Activated naive CD8-positive, alpha-beta T cell treated with anti-CD3 and anti-CD28 coated beads, Interleukin-2, amount 50 U/mL, for 24 hours (primary cell): ENCODE data around the gene SH3RF3.
A peak's percentile ranks its signal among the peaks of the same experiment; 100 is the strongest.

ENCODE experiments used
- ATAC-seq: fragments of 150-1000 bp; cut with Tn5 transposase; one replicate; pipeline ENCODE4 v1.10.0; 2021
- DNase-seq: peaks from one replicate; pipeline ENCODE4 v3.0.0; 2021
- H3K27ac Mint-ChIP-seq: one replicate; pipeline ENCODE4 v1.8.0; 2021; ENCODE audit warnings: mild to moderate bottlenecking, mixed read lengths
- H3K27me3 Mint-ChIP-seq: one replicate; pipeline ENCODE4 v1.8.0; 2021; ENCODE audit warnings: mixed read lengths
- H3K36me3 Mint-ChIP-seq: one replicate; pipeline ENCODE4 v1.8.0; 2021; ENCODE audit warnings: low read depth, mixed read lengths
- H3K4me1 Mint-ChIP-seq: one replicate; pipeline ENCODE4 v1.8.0; 2021; ENCODE audit warnings: mixed read lengths
- H3K4me3 Mint-ChIP-seq: one replicate; pipeline ENCODE4 v1.8.0; 2021; ENCODE audit warnings: mild to moderate bottlenecking, moderate library complexity, mixed read lengths
- H3K9me3 Mint-ChIP-seq: one replicate; pipeline ENCODE4 v1.8.0; 2021; ENCODE audit warnings: mixed read lengths

SH3RF3 gene

DNA sequence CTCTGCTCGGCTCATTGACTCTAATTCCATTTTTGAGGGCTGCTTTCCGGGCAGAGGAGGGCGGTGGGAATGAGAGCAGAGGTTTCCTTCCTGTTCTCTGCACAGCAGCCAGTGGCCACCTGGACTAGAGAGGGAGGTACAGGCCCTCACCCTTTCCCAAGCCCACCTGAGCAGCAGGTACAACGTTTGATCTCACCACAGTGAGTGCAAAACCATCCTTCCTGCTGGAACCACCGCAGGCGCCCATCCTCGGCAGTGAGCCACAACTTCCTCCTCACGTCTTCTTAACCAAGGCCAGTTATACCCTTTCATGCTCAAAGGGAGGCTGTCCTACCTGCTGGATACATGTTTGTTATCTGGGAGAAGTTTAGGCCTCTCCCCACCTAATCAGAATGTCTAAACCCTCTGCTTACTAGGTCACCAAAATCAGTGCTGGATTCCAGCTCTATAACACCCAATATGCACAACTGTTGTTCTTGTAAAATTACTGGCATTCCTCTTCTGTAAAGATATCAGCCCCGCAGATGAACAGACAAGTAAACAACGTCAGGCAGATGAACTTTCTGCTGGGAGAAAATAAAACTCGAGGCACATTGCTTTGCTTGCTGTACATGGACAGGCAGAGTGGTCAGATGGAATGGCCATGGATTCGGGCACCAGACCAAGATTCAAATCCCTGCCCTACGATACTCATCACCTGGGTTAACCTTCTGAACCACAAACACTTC lies 191.4 kb downstream of the SH3RF3 start:
- Mint-ChIP-seq H3K27me3 (no peaks in the 10 kb centered on the region), H3K9me3 (no peaks in the 10 kb centered on the region), H3K36me3 (no peaks in the 10 kb centered on the region), H3K4me3 (no peak overlapping the region), H3K27ac (no peak overlapping the region), H3K4me1 (peaks cover 19% of the 10 kb centered on the region)
- DNase-seq (no peak), ATAC-seq (no peak)

GRCh38 chr2:109321570-109321969 lies 192.6 kb downstream of the SH3RF3 start:
- Mint-ChIP-seq H3K27ac (no peak overlapping the region), H3K9me3 (no peaks in the 10 kb centered on the region), H3K4me1 (peaks cover 22% of the 10 kb centered on the region), H3K27me3 (no peaks in the 10 kb centered on the region), H3K36me3 (no peaks in the 10 kb centered on the region), H3K4me3 (no peak overlapping the region)
- no peak for ATAC-seq
- no peak for DNase-seq

DNA sequence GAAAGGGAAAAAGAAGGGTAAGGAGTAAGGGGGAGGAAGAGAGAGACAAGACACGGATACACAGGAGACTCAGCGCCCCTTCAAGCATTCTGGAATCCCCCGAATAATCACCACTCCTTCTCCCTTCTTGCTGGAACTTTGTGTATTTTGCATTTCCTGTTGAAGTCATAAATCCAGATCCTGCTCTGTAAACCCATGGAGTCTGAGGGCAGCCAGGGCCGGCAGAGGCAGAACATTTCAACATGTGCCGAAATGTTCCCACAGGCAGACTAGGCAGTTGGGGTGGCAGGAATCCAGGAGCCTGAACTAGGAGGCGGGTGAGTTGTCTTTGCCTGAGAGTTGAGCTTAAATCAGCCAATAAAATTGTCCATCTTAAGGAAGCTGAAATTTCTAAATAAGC lies 193.1 kb downstream of the SH3RF3 start:
- H3K27ac Mint-ChIP-seq, result no peak overlapping the region
- ATAC-seq, result no peak

GRCh38 chr2:109322641-109323040 lies 193.6 kb downstream of the SH3RF3 start:
- H3K4me1 Mint-ChIP-seq, result peaks cover 22% of the 10 kb centered on the region
- no peak overlapping the region for H3K4me3 Mint-ChIP-seq
- no peaks in the 10 kb centered on the region for H3K36me3 Mint-ChIP-seq
- H3K27ac Mint-ChIP-seq, result no peak overlapping the region
- no peak for DNase-seq
- H3K9me3 Mint-ChIP-seq, result no peaks in the 10 kb centered on the region
- ATAC-seq, result no peak
- H3K27me3 Mint-ChIP-seq, result no peaks in the 10 kb centered on the region

More for the DNA sequence above, 193.1 kb downstream of the SH3RF3 start:
- H3K9me3 Mint-ChIP-seq, result no peaks in the 10 kb centered on the region
- DNase-seq, result no peak
- H3K36me3 Mint-ChIP-seq, result no peaks in the 10 kb centered on the region
- no peaks in the 10 kb centered on the region for H3K27me3 Mint-ChIP-seq
- peaks cover 22% of the 10 kb centered on the region for H3K4me1 Mint-ChIP-seq
- H3K4me3 Mint-ChIP-seq, result no peak overlapping the region

GRCh38 chr2:109324861-109325260 lies 195.9 kb downstream of the SH3RF3 start:
- Mint-ChIP-seq H3K9me3 (no peaks in the 10 kb centered on the region), H3K4me1 (peaks cover 12% of the 10 kb centered on the region), H3K27ac (no peak overlapping the region), H3K4me3 (no peak overlapping the region), H3K36me3 (no peaks in the 10 kb centered on the region), H3K27me3 (peaks cover 2% of the 10 kb centered on the region)
- DNase-seq (no peak), ATAC-seq (no peak)

DNA sequence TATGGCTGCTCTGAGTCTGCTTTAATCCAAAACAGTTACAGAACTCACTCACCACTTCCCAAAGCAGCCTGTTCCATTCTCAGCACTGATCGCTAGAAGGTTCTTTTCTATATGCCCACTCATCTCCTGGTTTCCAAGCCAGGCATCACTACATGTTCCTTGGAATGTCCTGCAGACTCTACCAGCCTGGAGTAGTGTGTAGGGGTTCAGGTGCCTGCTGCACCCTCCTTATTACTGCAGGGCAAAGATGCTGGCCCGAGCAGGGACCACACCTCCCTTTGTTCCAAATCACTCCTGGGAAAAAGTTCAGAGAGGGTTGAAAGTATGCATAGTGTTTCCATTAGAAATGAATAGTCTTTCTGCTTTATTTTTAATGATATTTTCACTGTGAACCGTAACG lies 196.6 kb downstream of the SH3RF3 start:
- no peak overlapping the region for H3K27ac Mint-ChIP-seq
- H3K4me1 Mint-ChIP-seq, result peaks cover 6% of the 10 kb centered on the region
- ATAC-seq (no peak), DNase-seq (no peak)
- H3K4me3 Mint-ChIP-seq, result no peak overlapping the region
- H3K9me3 Mint-ChIP-seq, result no peaks in the 10 kb centered on the region
- peaks cover 2% of the 10 kb centered on the region for H3K27me3 Mint-ChIP-seq
- H3K36me3 Mint-ChIP-seq, result no peaks in the 10 kb centered on the region

GRCh38 chr2:109326306-109326705 lies 197.3 kb downstream of the SH3RF3 start:
- Mint-ChIP-seq H3K36me3 (no peaks in the 10 kb centered on the region), H3K9me3 (no peaks in the 10 kb centered on the region), H3K27ac (no peak overlapping the region), H3K4me1 (peaks cover 5% of the 10 kb centered on the region), H3K27me3 (peaks cover 2% of the 10 kb centered on the region), H3K4me3 (no peak overlapping the region)
- ATAC-seq (no peak), DNase-seq (no peak)

- Mint-ChIP-seq H3K4me3 (no peak overlapping the region), H3K9me3 (no peaks in the 10 kb centered on the region), H3K27me3 (peaks cover 2% of the 10 kb centered on the region), H3K27ac (no peak overlapping the region), H3K36me3 (no peaks in the 10 kb centered on the region), H3K4me1 (peaks cover 31% of the 10 kb centered on the region)
- ATAC-seq (no peak), DNase-seq (no peak)
These were observed 201.1 kb downstream of the SH3RF3 start for GRCh38 chr2:109330056-109330455.

DNA sequence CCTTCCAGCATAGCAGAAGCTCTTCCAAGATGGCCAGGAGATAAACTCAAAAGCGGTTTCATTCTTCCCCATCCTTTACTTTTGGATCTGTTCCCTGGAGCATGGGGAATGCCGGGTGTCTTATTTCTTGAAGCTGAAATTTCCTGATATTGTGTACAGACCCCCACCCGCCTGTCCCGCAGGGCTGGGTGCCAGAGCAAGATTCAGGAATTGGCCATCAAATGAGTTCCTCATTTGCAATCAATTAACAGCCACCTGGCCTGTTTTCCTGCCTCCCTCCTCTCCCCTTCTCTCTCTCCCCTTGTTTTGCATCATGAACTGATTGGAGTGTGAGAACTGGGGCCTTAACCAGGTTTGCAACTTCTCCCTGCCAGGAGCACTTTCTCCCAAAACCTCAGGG lies 202.1 kb downstream of the SH3RF3 start:
- H3K27me3 Mint-ChIP-seq, result peaks cover 2% of the 10 kb centered on the region
- no peak for DNase-seq

GRCh38 chr2:109331896-109332848 lies 203.2 kb downstream of the SH3RF3 start:
- DNase-seq, result peak; percentile 24

More for the DNA sequence above, 202.1 kb downstream of the SH3RF3 start:
- Mint-ChIP-seq H3K27ac (no peak overlapping the region), H3K9me3 (no peaks in the 10 kb centered on the region), H3K36me3 (no peaks in the 10 kb centered on the region), H3K4me3 (no peak overlapping the region), H3K4me1 (peaks cover 41% of the 10 kb centered on the region)
- no peak for ATAC-seq

DNA sequence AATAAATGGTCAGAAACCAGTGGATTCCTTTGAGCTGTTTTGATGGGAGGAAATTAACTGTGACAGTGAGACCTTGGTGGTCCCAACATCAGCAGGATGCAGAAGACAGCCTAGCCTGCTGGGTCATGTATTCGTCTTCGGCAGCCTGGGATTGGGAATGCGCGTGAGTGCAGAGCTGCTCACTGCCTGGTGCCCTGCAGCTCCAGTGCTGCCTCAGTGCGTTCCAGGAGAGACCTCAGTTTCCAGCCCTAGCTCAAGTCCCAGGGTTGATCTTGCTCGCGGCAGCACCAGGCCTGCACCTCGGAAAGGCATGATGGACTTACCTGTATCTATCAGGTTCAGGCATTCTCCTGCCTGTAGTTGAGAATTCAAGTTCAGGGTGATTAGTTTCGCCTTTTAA lies 203.9 kb downstream of the SH3RF3 start:
- peak overlapping the region; percentile 62 for H3K4me3 Mint-ChIP-seq
- H3K36me3 Mint-ChIP-seq, result no peaks in the 10 kb centered on the region
- ATAC-seq, result no peak
- H3K27ac Mint-ChIP-seq, result peak overlapping the region; percentile 67
- peaks cover 40% of the 10 kb centered on the region for H3K4me1 Mint-ChIP-seq
- no peak for DNase-seq
- H3K27me3 Mint-ChIP-seq, result peaks cover 2% of the 10 kb centered on the region
- no peaks in the 10 kb centered on the region for H3K9me3 Mint-ChIP-seq

More at GRCh38 chr2:109331896-109332848, 203.2 kb downstream of the SH3RF3 start:
- H3K27ac Mint-ChIP-seq, result peak overlapping the region; percentile 67
- H3K9me3 Mint-ChIP-seq, result no peaks in the 10 kb centered on the region
- peak; percentile 50 for ATAC-seq
- no peaks in the 10 kb centered on the region for H3K36me3 Mint-ChIP-seq
- peaks cover 40% of the 10 kb centered on the region for H3K4me1 Mint-ChIP-seq
- H3K4me3 Mint-ChIP-seq, result peak overlapping the region; percentile 62
- H3K27me3 Mint-ChIP-seq, result peaks cover 2% of the 10 kb centered on the region

- H3K4me3 Mint-ChIP-seq, result no peak overlapping the region
- DNase-seq, result no peak
- no peaks in the 10 kb centered on the region for H3K36me3 Mint-ChIP-seq
- H3K9me3 Mint-ChIP-seq, result no peaks in the 10 kb centered on the region
- no peak overlapping the region for H3K27ac Mint-ChIP-seq
- peaks cover 2% of the 10 kb centered on the region for H3K27me3 Mint-ChIP-seq
- peaks cover 40% of the 10 kb centered on the region for H3K4me1 Mint-ChIP-seq
- ATAC-seq, result no peak
These were observed 204.6 kb downstream of the SH3RF3 start for GRCh38 chr2:109333414-109334210.

DNA sequence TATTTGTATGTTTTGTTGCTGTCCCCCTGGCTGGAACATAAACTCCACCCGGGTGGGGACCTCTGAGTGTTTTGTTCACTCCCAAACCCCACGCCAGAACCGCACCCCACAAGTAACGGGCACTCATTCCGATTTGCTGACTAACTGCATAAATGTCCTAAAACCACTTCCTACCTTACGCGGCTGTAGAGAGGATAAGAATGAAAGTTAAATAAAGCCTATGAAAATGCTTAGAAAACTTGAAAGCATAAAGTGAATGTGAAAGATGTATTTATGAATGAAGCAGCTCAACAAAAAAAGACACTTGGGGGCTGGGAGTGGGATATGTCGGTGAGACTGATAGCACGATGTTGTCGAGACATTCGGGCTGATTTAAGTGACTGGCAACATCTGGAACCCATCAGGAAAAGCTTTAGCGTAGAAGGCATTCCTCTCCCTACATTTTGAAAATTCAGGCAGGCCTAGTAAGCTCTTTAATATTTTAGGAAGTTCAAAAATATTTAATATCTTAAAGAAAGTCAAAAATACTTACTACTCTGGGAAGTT lies 206.7 kb downstream of the SH3RF3 start:
- H3K9me3 Mint-ChIP-seq, result no peaks in the 10 kb centered on the region
- peak overlapping the region; percentile 33 for H3K27ac Mint-ChIP-seq
- H3K4me3 Mint-ChIP-seq, result peak overlapping the region; percentile 59
- no peaks in the 10 kb centered on the region for H3K36me3 Mint-ChIP-seq
- peak; percentile 35 for ATAC-seq
- no peak for DNase-seq
- no peaks in the 10 kb centered on the region for H3K27me3 Mint-ChIP-seq
- peaks cover 43% of the 10 kb centered on the region for H3K4me1 Mint-ChIP-seq

GRCh38 chr2:109336296-109336695 lies 207.3 kb downstream of the SH3RF3 start:
- Mint-ChIP-seq H3K36me3 (no peaks in the 10 kb centered on the region), H3K4me3 (no peak overlapping the region), H3K27ac (no peak overlapping the region), H3K27me3 (no peaks in the 10 kb centered on the region), H3K4me1 (peaks cover 49% of the 10 kb centered on the region), H3K9me3 (no peaks in the 10 kb centered on the region)
- DNase-seq (no peak), ATAC-seq (no peak)
